H9 (cell line): ENCODE results near the gene HVCN1. TPM values are rescaled to one million over a fixed set of nuclear protein-coding genes. Genes with fewer than 3 reads are reported as not detected.

Experiments
- DNase-seq: peaks from one replicate; pipeline ENCODE4 v3.0.0-alpha.2; 2017
- H2AFZ ChIP-seq: one replicate; pipeline ENCODE4 v1.6.1; 2013; ENCODE audit warnings: mild to moderate bottlenecking, low read length, control low read depth, moderate library complexity
- H2AK5ac ChIP-seq: 2 replicates; pipeline ENCODE4 v1.6.1; 2013; ENCODE audit warnings: low read length, control low read depth, mixed read lengths; ENCODE audit not compliant: insufficient read length
- H2BK120ac ChIP-seq: one replicate; pipeline ENCODE4 v1.6.1; 2013; ENCODE audit warnings: low read depth, mild to moderate bottlenecking, low read length, control low read depth, inconsistent platforms; ENCODE audit not compliant: poor library complexity, severe bottlenecking
- H2BK12ac ChIP-seq: 2 replicates; pipeline ENCODE4 v1.6.1; 2013; ENCODE audit warnings: low read length, control low read depth, mixed read lengths, low read depth; ENCODE audit not compliant: insufficient read length
- H2BK15ac ChIP-seq: 2 replicates; pipeline ENCODE4 v1.6.1; 2013; ENCODE audit warnings: low read depth, low read length, control low read depth
- H2BK20ac ChIP-seq: one replicate; pipeline ENCODE4 v1.6.1; 2013; ENCODE audit warnings: low read depth, mild to moderate bottlenecking, low read length, control low read depth, inconsistent platforms; ENCODE audit not compliant: poor library complexity, severe bottlenecking
- H2BK5ac ChIP-seq: 2 replicates; pipeline ENCODE4 v1.6.1; 2013; ENCODE audit warnings: low read length, control low read depth, mixed read lengths; ENCODE audit not compliant: insufficient read length
- H3K14ac ChIP-seq: 2 replicates; pipeline ENCODE4 v1.6.1; 2013; ENCODE audit warnings: low read length, control low read depth; ENCODE audit not compliant: insufficient read depth
- H3K18ac ChIP-seq: 2 replicates; pipeline ENCODE4 v1.6.1; 2013; ENCODE audit warnings: low read depth, mild to moderate bottlenecking, mixed read lengths, low read length, control low read depth; ENCODE audit not compliant: insufficient read length
- H3K23ac ChIP-seq: 2 replicates; pipeline ENCODE4 v1.6.1; 2013; ENCODE audit warnings: low read length, control low read depth, mixed read lengths, low read depth; ENCODE audit not compliant: insufficient read length
- H3K23me2 ChIP-seq: 2 replicates; pipeline ENCODE4 v1.6.1; 2013; ENCODE audit warnings: low read depth, mild to moderate bottlenecking, mixed read lengths, low read length, control low read depth; ENCODE audit not compliant: insufficient read length, poor library complexity, severe bottlenecking
- H3K27ac ChIP-seq: 2 replicates; pipeline ENCODE4 v1.5.1; 2013; ENCODE audit warnings: low read length, control low read depth, mixed read lengths, low read depth; ENCODE audit not compliant: insufficient read length
- H3K27me3 ChIP-seq: 2 replicates; pipeline ENCODE4 v1.6.1; 2013; ENCODE audit warnings: low read length, control low read depth, inconsistent platforms; ENCODE audit not compliant: insufficient read depth
- H3K4ac ChIP-seq: 2 replicates; pipeline ENCODE4 v1.6.1; 2013; ENCODE audit warnings: low read depth, mild to moderate bottlenecking, control low read depth, inconsistent platforms, low read length, moderate library complexity
- H3K4me1 ChIP-seq: 2 replicates; pipeline ENCODE4 v1.6.1; 2013; ENCODE audit warnings: low read length, control low read depth, inconsistent platforms; ENCODE audit not compliant: insufficient read depth
- H3K4me2 ChIP-seq: 2 replicates; pipeline ENCODE4 v1.6.1; 2013; ENCODE audit warnings: low read length, control low read depth, mixed read lengths; ENCODE audit not compliant: insufficient read length, insufficient read depth
- H3K56ac ChIP-seq: 2 replicates; pipeline ENCODE4 v1.6.1; 2013; ENCODE audit warnings: low read depth, mild to moderate bottlenecking, mixed read lengths, low read length, control low read depth; ENCODE audit not compliant: insufficient read length
- H3K79me1 ChIP-seq: 2 replicates; pipeline ENCODE4 v1.6.1; 2013; ENCODE audit warnings: low read depth, mild to moderate bottlenecking, moderate library complexity, low read length, control low read depth, inconsistent platforms; ENCODE audit not compliant: insufficient read depth, poor library complexity, severe bottlenecking
- H3K79me2 ChIP-seq: 2 replicates; pipeline ENCODE4 v1.6.1; 2013; ENCODE audit warnings: low read length, control low read depth, inconsistent platforms; ENCODE audit not compliant: insufficient read depth
- H3K9ac ChIP-seq: 2 replicates; pipeline ENCODE4 v1.6.1; 2013; ENCODE audit warnings: low read length, control low read depth, mixed read lengths; ENCODE audit not compliant: insufficient read length; ENCODE audit errors: extremely low read depth
- H3K9me3 ChIP-seq: one replicate; pipeline ENCODE4 v1.6.1; 2013; ENCODE audit warnings: low read depth, low read length, inconsistent platforms; ENCODE audit not compliant: control insufficient read depth
- H3T11ph ChIP-seq: one replicate; pipeline ENCODE4 v1.6.1; 2013; ENCODE audit warnings: mild to moderate bottlenecking, low read length, control low read depth, inconsistent platforms
- H4K20me1 ChIP-seq: one replicate; pipeline ENCODE4 v1.6.1; 2013; ENCODE audit not compliant: control insufficient read depth, insufficient read length, insufficient read depth
- H4K5ac ChIP-seq: 2 replicates; pipeline ENCODE4 v1.6.1; 2013; ENCODE audit warnings: low read depth, mild to moderate bottlenecking, mixed read lengths, low read length, control low read depth; ENCODE audit not compliant: insufficient read length
- H4K8ac ChIP-seq: replicated peaks from 2 replicates; pipeline ENCODE4 v1.6.1; 2013; ENCODE audit warnings: low read length, control low read depth, mixed read lengths, low read depth; ENCODE audit not compliant: insufficient read length
- H4K91ac ChIP-seq: 2 replicates; pipeline ENCODE4 v1.6.1; 2013; ENCODE audit warnings: low read depth, mild to moderate bottlenecking, moderate library complexity, mixed read lengths, low read length, control low read depth; ENCODE audit not compliant: insufficient read length
- H3K27ac Mint-ChIP-seq, 3 experiments: 2 replicates in 2 of 3; 3 replicates in 1 of 3; pipeline ENCODE4 v1.8.0; 2020 to 2021; ENCODE audit warnings: mixed read lengths in 3 of 3, mild to moderate bottlenecking in 1 of 3, moderate library complexity in 1 of 3
- H3K27me3 Mint-ChIP-seq: 2 replicates; pipeline ENCODE4 v1.8.0; 2021; ENCODE audit warnings: low read depth, mild to moderate bottlenecking, moderate library complexity, mixed read lengths
- H3K36me3 Mint-ChIP-seq, 3 experiments: 2 replicates in 2 of 3; 3 replicates in 1 of 3; pipeline ENCODE4 v1.8.0; 2020 to 2021; ENCODE audit warnings: low read depth in 3 of 3, mixed read lengths in 3 of 3; ENCODE audit not compliant: insufficient read depth in 1 of 3
- H3K4me1 Mint-ChIP-seq, 2 experiments: 2 replicates each; pipeline ENCODE4 v1.8.0; 2020; ENCODE audit warnings: mixed read lengths in 2 of 2
- H3K4me3 Mint-ChIP-seq, 2 experiments: 2 replicates in 1 of 2; 3 replicates in 1 of 2; pipeline ENCODE4 v1.8.0; 2020 to 2021; ENCODE audit warnings: mild to moderate bottlenecking in 2 of 2, mixed read lengths in 2 of 2, moderate library complexity in 1 of 2
- H3K9me3 Mint-ChIP-seq, 2 experiments: 2 replicates in 1 of 2; 3 replicates in 1 of 2; pipeline ENCODE4 v1.8.0; 2020; ENCODE audit warnings: mild to moderate bottlenecking in 2 of 2, mixed read lengths in 2 of 2, moderate library complexity in 1 of 2
- CTCF ChIP-seq: fragments of 200-600 bp; sonication (generic); conservative IDR thresholded peaks from 3 replicates; pipeline ENCODE4 v1.8.0; 2021; ENCODE audit warnings: antibody characterized with exemption, mild to moderate bottlenecking
- WGBS: extraction: QIAGEN DNeasy Blood & Tissue Kit; methylation state at CpG from one replicate; pipeline ENCODE4 v1.1.7; 2013; ENCODE audit warnings: missing lambda C conversion rate, low lambda C conversion rate, mixed read lengths; ENCODE audit not compliant: insufficient read length; ENCODE audit errors: extremely low coverage; 5-methylcytosine and 5-hydroxymethylcytosine counted together
- total RNA-seq: library from RNA; stranded (reverse); gene quantifications from 2 replicates; pipeline ENCODE4 v1.2.1, GENCODE V29; 2021

Gene HVCN1
- total RNA-seq, 1 experiment from 2014 or later: 5.2 TPM

GRCh38 chr12:110690127-110690430 is 1.2 kb upstream of the HVCN1 start:
- H3K27ac Mint-ChIP-seq: no peak overlapping the region; a peak in 2 of 7 replicates
- peak overlapping the region; percentile 22 for H3K4me2 ChIP-seq
- H2AFZ ChIP-seq: no peak overlapping the region

More at GRCh38 chr12:110690127-110690430, 1.2 kb upstream of the HVCN1 start:
- H2BK15ac ChIP-seq: no peak overlapping the region
- Mint-ChIP-seq H3K4me1 (peaks cover 10 to 26% of the 10 kb centered on the region in 2 experiments), H3K36me3 (peaks cover 0 to 6% (median 0%) of the 10 kb centered on the region in 3 experiments; a peak in 5 of 7 replicates), H3K4me3 (peak overlapping the region; percentile 79 to 88; a peak in 3 of 5 replicates), H3K27me3 (peaks cover 31% of the 10 kb centered on the region), H3K9me3 (peaks cover 0 to 4% of the 10 kb centered on the region in 2 experiments; a peak in 2 of 5 replicates)
- no peaks in the 10 kb centered on the region for H3K79me1 ChIP-seq
- H4K91ac ChIP-seq: no peak overlapping the region
- no peak for TF ChIP-seq CTCF
- no peak overlapping the region for H2BK5ac ChIP-seq
- H3K27ac ChIP-seq: no peak overlapping the region
- no peak overlapping the region for H3K4ac ChIP-seq
- no CpG with 5 or more reads among the region's 4 CpGs for WGBS
- peaks cover 4% of the 10 kb centered on the region; the same call in 1 of the 2 replicates for H3K27me3 ChIP-seq
- 0 out of 2 replicates have a peak overlapping the region, but pooled peaks have one; percentile 9 for H3K14ac ChIP-seq
- no peak overlapping the region for H3K9ac ChIP-seq
- H4K5ac ChIP-seq: no peak overlapping the region
- H3K79me2 ChIP-seq: no peaks in the 10 kb centered on the region
- no peak overlapping the region for H2BK12ac ChIP-seq
- no peak overlapping the region for H3K23ac ChIP-seq
- H3K56ac ChIP-seq: no peak overlapping the region
- no peak for DNase-seq
- H3K9me3 ChIP-seq: no peaks in the 10 kb centered on the region
- no peak overlapping the region for H2BK20ac ChIP-seq
- no peak overlapping the region for H2BK120ac ChIP-seq
- H3T11ph ChIP-seq: no peak overlapping the region
- H4K20me1 ChIP-seq: no peaks in the 10 kb centered on the region
- no peaks in the 10 kb centered on the region for H3K4me1 ChIP-seq
- H3K23me2 ChIP-seq: peaks cover 9% of the 10 kb centered on the region
- no peak overlapping the region for H4K8ac ChIP-seq
- no peak overlapping the region for H2AK5ac ChIP-seq
- H3K18ac ChIP-seq: no peak overlapping the region
